GM10248 (cell line): ENCODE measurements around the gene MPL.

Experiments
- CTCF ChIA-PET: fragments of 300-600 bp; sonication (Branson Sonifier 250); formaldehyde crosslinking; extraction: SDS; loops from one replicate; lab custom pipeline; 2021; ENCODE audit warnings: antibody characterized with exemption; lab: Yijun Ruan, JAX
- POLR2A ChIA-PET: fragments of 350-650 bp; sonication (Branson Sonifier 250); formaldehyde crosslinking; extraction: SDS; loops from one replicate; lab custom pipeline; 2020; ENCODE audit warnings: antibody characterized with exemption; lab: Yijun Ruan, JAX
- DNase-seq: peaks from one replicate; pipeline ENCODE4 v3.0.0; 2012; ENCODE audit errors: extremely low spot score
- CTCF ChIP-seq: IDR thresholded peaks from 2 replicates; pipeline ENCODE4 v1.5.1; 2012; ENCODE audit warnings: mild to moderate bottlenecking, low read depth; ENCODE audit errors: extremely low read depth, missing control alignments, control extremely low read depth

MPL gene

GRCh38 chr1:43302201-43302600 lies 35.4 kb upstream of the MPL start:
- CTCF ChIA-PET, result no interaction called here

GRCh38 chr1:43302721-43303470 lies 34.7 kb upstream of the MPL start:
- CTCF ChIA-PET, result interaction anchor here (1.1 kb wide), 1 partner anchor 74 kb away, joined by 3 read pairs; no protein-coding TSS in a partner anchor
- POLR2A ChIA-PET, result no interaction called here
- TF ChIP-seq CTCF, result no peak
- DNase-seq, result no peak

More at GRCh38 chr1:43302201-43302600, 35.4 kb upstream of the MPL start:
- no peak for DNase-seq
- no peak for TF ChIP-seq CTCF
- POLR2A ChIA-PET, result no interaction called here

- TF ChIP-seq CTCF, result no peak
- ChIA-PET POLR2A (no interaction called here), CTCF (interaction anchor here (1.1 kb wide), 1 partner anchor 73 kb away, joined by 3 read pairs; no protein-coding TSS in a partner anchor)
- no peak for DNase-seq
Measured at GRCh38 chr1:43303471-43304313, 33.9 kb upstream of the MPL start.

GRCh38 chr1:43304314-43304681 lies 33.3 kb upstream of the MPL start:
- ChIA-PET POLR2A (no interaction called here), CTCF (no interaction called here)
- TF ChIP-seq CTCF, result no peak
- no peak for DNase-seq

GRCh38 chr1:43304771-43305300 lies 32.8 kb upstream of the MPL start:
- DNase-seq, result no peak
- POLR2A ChIA-PET, result no interaction called here
- CTCF ChIA-PET, result no interaction called here
- no peak for TF ChIP-seq CTCF

GRCh38 chr1:43305461-43305860 lies 32.2 kb upstream of the MPL start:
- TF ChIP-seq CTCF, result no peak
- ChIA-PET CTCF (no interaction called here), POLR2A (no interaction called here)
- no peak for DNase-seq
